A172 (cell line): ENCODE results near the gene PRRG4. TPM values are rescaled to one million over a fixed set of nuclear protein-coding genes. Genes with fewer than 3 reads are reported as not detected.

Source experiments
- total RNA-seq: library from RNA; depleted of rRNA; stranded (reverse); fragments of >200 nt; shearing (Covaris generic); gene quantifications from 2 replicates; pipeline ENCODE4 v1.2.3, GENCODE V29; 2014; rRNA removed

PRRG4 gene
- total RNA-seq, 1 experiment from 2014 or later, result 3.1 TPM

Other genes starting within 250 kb of the PRRG4 start
- gene EIF3M, start 246.1 kb upstream of the PRRG4 start, total RNA-seq, result 750 and 872 TPM in 2 replicates
- not detected in 2 replicates for gene CCDC73, start 35.3 kb upstream of the PRRG4 start, total RNA-seq
- 24.8 and 25.8 TPM in 2 replicates for gene QSER1, start 62.9 kb downstream of the PRRG4 start, total RNA-seq
- 13.6 and 13.8 TPM in 2 replicates for gene DEPDC7, start 186.0 kb downstream of the PRRG4 start, total RNA-seq
- 14.7 and 15.9 TPM in 2 replicates for gene TCP11L1, start 209.6 kb downstream of the PRRG4 start, total RNA-seq